ENCODE data around the gene SAA1. TPM values are rescaled to one million over a fixed set of nuclear protein-coding genes. Genes with fewer than 3 reads are reported as not detected.
"Not testable (repeated sequence)": the region's sequence is repeated elsewhere in the genome, so short reads cannot be mapped to it uniquely, and the experiment has no call there.

The SAA1 gene
- total RNA-seq, 1 donor from 2014 or later: not detected

DNA sequence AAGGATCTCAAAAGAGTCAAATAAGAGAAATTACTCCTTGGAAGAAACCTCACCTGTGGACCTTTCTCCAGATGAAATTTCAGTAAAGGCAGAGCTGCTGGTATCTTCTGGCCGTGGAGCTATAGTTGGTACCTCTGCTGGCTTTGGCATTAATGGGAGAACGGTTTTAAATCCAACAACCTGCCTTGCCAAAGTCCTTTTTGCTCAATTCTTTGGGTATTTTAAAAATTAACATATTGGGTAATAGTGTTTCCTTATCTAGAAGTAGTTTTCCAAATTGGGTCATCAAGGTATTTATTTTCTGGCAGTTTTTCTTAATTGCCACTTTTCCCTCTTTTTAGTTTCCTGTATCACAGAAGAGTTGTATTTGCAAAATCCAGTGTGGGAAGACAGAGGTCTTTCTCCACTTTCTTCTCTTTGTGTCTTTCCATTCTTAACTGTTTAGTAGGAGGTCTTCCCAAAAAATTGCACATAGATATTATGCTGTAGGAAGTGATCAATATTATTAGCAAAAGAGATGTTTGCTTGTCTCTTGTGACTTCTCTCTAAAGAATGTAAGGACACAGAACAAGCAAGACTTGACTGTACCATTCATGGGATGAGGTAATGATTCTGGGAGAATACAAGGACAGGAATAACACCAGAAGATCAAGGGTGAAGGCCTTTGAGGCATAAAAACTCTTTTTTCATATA lies 29.3 kb upstream of the SAA1 start, which contains the start of gene SAA4:
Gene SAA4, minus strand, starts transcription at position 139 of the 693 bp plus-strand sequence. CDS start 876 bp downstream, outside the sequence.
- ATAC-seq (ENCODE audit: low read depth): no peak
- Mint-ChIP-seq H3K27me3 (peaks cover 33% of the 10 kb centered on the region), H3K4me3 (no peak within 1 kb of the TSS), H3K27ac (no peak within 1 kb of the TSS), H3K4me1 (no peaks in the 10 kb centered on the region), H3K9me3 (peaks cover 3% of the 10 kb centered on the region), H3K36me3 (ENCODE audit: low read depth) (no peaks in the 10 kb centered on the region)
- ChIA-PET POLR2A (interaction anchor here (1.0 kb wide), 1 partner anchor 86 kb away, joined by 4 read pairs; no protein-coding TSS in a partner anchor), CTCF (no interaction called here)
- intact Hi-C loops (cut with micrococcal nuclease): loop anchor here (10.0 kb wide), 1 partner anchor 222 kb away; the partner anchor contains the start of gene SERGEF
- no peak for DNase-seq
- no peak for TF ChIP-seq CTCF (IDR thresholded peaks at IDR 0.05)

GRCh38 chr11:18239655-18240054 lies 26.4 kb upstream of the SAA1 start:
- ChIA-PET POLR2A (no interaction called here), CTCF (no interaction called here)
- Mint-ChIP-seq H3K9me3 (peaks cover 3% of the 10 kb centered on the region), H3K36me3 (ENCODE audit: low read depth) (no peaks in the 10 kb centered on the region), H3K4me3 (no peak overlapping the region), H3K27ac (no peak overlapping the region), H3K4me1 (peaks cover 3% of the 10 kb centered on the region), H3K27me3 (peaks cover 33% of the 10 kb centered on the region)
- TF ChIP-seq CTCF (IDR thresholded peaks at IDR 0.05): no peak
- intact Hi-C loops (cut with micrococcal nuclease): loop anchor here (5.0 to 10.0 kb wide), 4 partner anchors 83 to 285 kb away; partner anchors contain the start of genes GTF2H1, HPS5, SERGEF and TSG101
- DNase-seq: no peak
- no peak for ATAC-seq (ENCODE audit: low read depth)

- H3K9me3 Mint-ChIP-seq: peaks cover 3% of the 10 kb centered on the region
- POLR2A ChIA-PET: interaction anchor here (1.0 to 2.1 kb wide), 3 partner anchors 79 to 283 kb away, joined by 3 to 10 read pairs (median 5); partner anchors contain the start of genes GTF2H1 and TSG101
- no peaks in the 10 kb centered on the region for H3K36me3 Mint-ChIP-seq (ENCODE audit: low read depth)
- peaks cover 15% of the 10 kb centered on the region for H3K4me1 Mint-ChIP-seq
- no peak for TF ChIP-seq CTCF (IDR thresholded peaks at IDR 0.05)
- no peak overlapping the region for H3K4me3 Mint-ChIP-seq
- peaks cover 16% of the 10 kb centered on the region for H3K27me3 Mint-ChIP-seq
- intact Hi-C loops (cut with micrococcal nuclease): loop anchor here (1.0 to 10.0 kb wide), 7 partner anchors 36 to 520 kb away; partner anchors contain the start of genes GTF2H1, HPS5 and TSG101
- no peak overlapping the region for H3K27ac Mint-ChIP-seq
- DNase-seq (no peak), ATAC-seq (ENCODE audit: low read depth) (no peak)
- CTCF ChIA-PET: interaction anchor here (0.6 to 2.3 kb wide), 22 partner anchors 9 to 487 kb away, joined by 3 to 17 read pairs (median 3); partner anchors contain the start of genes GTF2H1, HPS5 and LDHA
Measured at GRCh38 chr11:18243783-18244362, 22.2 kb upstream of the SAA1 start.

GRCh38 chr11:18245396-18245795 lies 20.7 kb upstream of the SAA1 start:
- no peak overlapping the region for H3K4me3 Mint-ChIP-seq
- no peak for TF ChIP-seq CTCF (IDR thresholded peaks at IDR 0.05)
- ATAC-seq (ENCODE audit: low read depth) (no peak), DNase-seq (no peak)
- POLR2A ChIA-PET: interaction anchor here (2.1 kb wide), 1 partner anchor 281 kb away, joined by 10 read pairs; the partner anchor contains the start of gene TSG101
- intact Hi-C loops (cut with micrococcal nuclease): loop anchor here (10.0 kb wide), 1 partner anchor 279 kb away; the partner anchor contains the start of gene TSG101
- CTCF ChIA-PET: no interaction called here
- no peak overlapping the region for H3K27ac Mint-ChIP-seq
- H3K9me3 Mint-ChIP-seq: peaks cover 3% of the 10 kb centered on the region
- no peaks in the 10 kb centered on the region for H3K36me3 Mint-ChIP-seq (ENCODE audit: low read depth)
- H3K4me1 Mint-ChIP-seq: peaks cover 15% of the 10 kb centered on the region
- peaks cover 6% of the 10 kb centered on the region for H3K27me3 Mint-ChIP-seq

GRCh38 chr11:18246379-18247190 lies 19.5 kb upstream of the SAA1 start:
- H3K36me3 Mint-ChIP-seq (ENCODE audit: low read depth); DNase-seq; H3K9me3 Mint-ChIP-seq; CTCF ChIA-PET; H3K27me3 Mint-ChIP-seq: not testable (repeated sequence)
- Mint-ChIP-seq H3K4me1 (peaks cover 15% of the 10 kb centered on the region), H3K27ac (peak overlapping the region; percentile 86), H3K4me3 (peak overlapping the region; percentile 74)
- ATAC-seq (ENCODE audit: low read depth): peak; percentile 75
- POLR2A ChIA-PET: interaction anchor here (0.6 to 1.1 kb wide), 4 partner anchors 19 to 148 kb away, joined by 3 to 4 read pairs (median 4); partner anchors contain the start of genes LDHA and SAA1
- intact Hi-C loops (cut with micrococcal nuclease): loop anchor here (10.0 kb wide), 1 partner anchor 278 kb away; the partner anchor contains the start of gene TSG101

- intact Hi-C loops (cut with micrococcal nuclease): loop anchor here (10.0 kb wide), 1 partner anchor 278 kb away; the partner anchor contains the start of gene TSG101
- CTCF ChIA-PET, H3K9me3 Mint-ChIP-seq: not testable (repeated sequence)
Measured at GRCh38 chr11:18247191-18247581, 18.9 kb upstream of the SAA1 start.

More at GRCh38 chr11:18247191-18247581, 18.9 kb upstream of the SAA1 start:
- not testable (repeated sequence) for H3K36me3 Mint-ChIP-seq (ENCODE audit: low read depth); H3K27me3 Mint-ChIP-seq; ATAC-seq (ENCODE audit: low read depth); DNase-seq
- POLR2A ChIA-PET: interaction anchor here (0.6 to 1.1 kb wide), 2 partner anchors 18 to 147 kb away, joined by 4 read pairs; partner anchors contain the start of genes LDHA and SAA1
- Mint-ChIP-seq H3K27ac (peak overlapping the region; percentile 86), H3K4me1 (peaks cover 15% of the 10 kb centered on the region), H3K4me3 (peak overlapping the region; percentile 74)

All from activated B cell treated with CpG ODN at 0.5 μM for 24 hours (primary cell).